ENCODE results near the gene PPFIBP1. TPM values are rescaled to one million over a fixed set of nuclear protein-coding genes. Genes with fewer than 3 reads are reported as not detected.

Gene PPFIBP1
- polyA plus RNA-seq, 1 of the 3 experiments (the other 2 are of a cell fraction), result 55.0 TPM

- no peak for TF ChIP-seq USF1 (IDR thresholded peaks at IDR 0.05; ENCODE audit: borderline replicate concordance, low read depth)
These were observed 92.5 kb downstream of the PPFIBP1 start (continued) for GRCh38 chr12:27616356-27617142.

GRCh38 chr12:27618836-27619235, 94.8 kb downstream of the PPFIBP1 start:
- Histone ChIP-seq H3K4me2 (peak overlapping the region; percentile 59), H2AFZ (ENCODE audit: low read depth) (no peak overlapping the region), H3K27ac (ENCODE audit: low read depth in 2 of 2, low read length in 1 of 2) (peak overlapping the region; percentile 84 to 98), H3F3A (replicated peaks; ENCODE audit: insufficient read depth) (peaks cover 78% of the 10 kb centered on the region), H3K4me1 (ENCODE audit: control insufficient read depth in 1 of 2, insufficient read depth in 2 of 2, low read depth in 1 of 2, low read length in 1 of 2) (peaks cover 9 to 75% of the 10 kb centered on the region in 2 experiments), H3K9ac (peak overlapping the region; percentile 53; the same call in 1 of the 2 replicates), H3K36me3 (replicated peaks in 1 of 2; ENCODE audit: control insufficient read depth in 1 of 2, insufficient read depth in 2 of 2, low read length in 1 of 2) (peaks cover 0 to 5% of the 10 kb centered on the region in 2 experiments), H3K4me3 (ENCODE audit: low read depth in 2 of 2, low read length in 1 of 2) (no peak overlapping the region), H3K9me2 (no peaks in the 10 kb centered on the region), H3K9me3 (no peaks in the 10 kb centered on the region), H4K20me1 (ENCODE audit: insufficient read depth) (no peaks in the 10 kb centered on the region), H3K27me3 (ENCODE audit: insufficient read depth) (no peaks in the 10 kb centered on the region), H3K79me2 (ENCODE audit: insufficient read depth) (peaks cover 84% of the 10 kb centered on the region)
- ChIA-PET CTCF (no interaction called here), POLR2A (no interaction called here)
- TF ChIP-seq RXRA (IDR thresholded peaks at IDR 0.05; ENCODE audit: borderline replicate concordance, low read depth) (no peak), MEF2A (IDR thresholded peaks at IDR 0.05; ENCODE audit: borderline replicate concordance, low read depth) (no peak), RAD21 (IDR thresholded peaks at IDR 0.05; ENCODE audit: low read length) (no peak), CTCF (IDR thresholded peaks at IDR 0.05) (no peak), ZBTB33 (IDR thresholded peaks at IDR 0.05; ENCODE audit: borderline replicate concordance, low read depth) (no peak), NRF1 (IDR thresholded peaks at IDR 0.05; ENCODE audit: low read depth, low read length) (no peak), YY1 (IDR thresholded peaks at IDR 0.05; ENCODE audit: low read depth) (no peak), TCF12 (IDR thresholded peaks at IDR 0.05) (peak; percentile 47; the same call in 1 of the 2 replicates), TAF1 (IDR thresholded peaks at IDR 0.05; ENCODE audit: borderline replicate concordance, low read depth, low read length) (no peak), JUND (IDR thresholded peaks at IDR 0.05) (peak; percentile 17; the same call in 1 of the 2 replicates), USF1 (IDR thresholded peaks at IDR 0.05; ENCODE audit: borderline replicate concordance, low read depth) (no peak), RCOR1 (IDR thresholded peaks at IDR 0.05; ENCODE audit: low read length) (no peak), MXI1 (IDR thresholded peaks at IDR 0.05; ENCODE audit: low read depth, low read length) (no peak), CHD2 (IDR thresholded peaks at IDR 0.05; ENCODE audit: low read length, partially characterized antibody) (no peak), TEAD4 (IDR thresholded peaks at IDR 0.05; ENCODE audit: borderline replicate concordance, insufficient read depth) (no peak; the same call in 1 of the 2 replicates), PBX3 (IDR thresholded peaks at IDR 0.05) (peak; percentile 49; the same call in 1 of the 2 replicates), EP300 (IDR thresholded peaks at IDR 0.05; ENCODE audit: borderline replicate concordance in 1 of 2, low read depth in 1 of 2, low read length in 1 of 2) (peak in 1 of 2 experiments; percentile 40; a peak in 1 of 4 replicates), NFIC (IDR thresholded peaks at IDR 0.05; ENCODE audit: borderline replicate concordance) (peak; percentile 73), FOXM1 (IDR thresholded peaks at IDR 0.05; ENCODE audit: low read depth) (no peak), FOSL2 (IDR thresholded peaks at IDR 0.05; ENCODE audit: borderline replicate concordance, low read depth) (no peak)
- 29% methylated on average over 7 of the region's 7 CpGs for WGBS (ENCODE audit: low lambda C conversion rate)
- DNase-seq, result no peak

All from SK-N-SH (cell line).